SK-MEL-5 (cell line): Measurements from ENCODE around the gene NR2E1. TPM values are rescaled to one million over a fixed set of nuclear protein-coding genes. Genes with fewer than 3 reads are reported as not detected.

ENCODE experiments used
- DNase-seq: peaks from one replicate; pipeline ENCODE4 v3.0.0-alpha.2; 2016; ENCODE audit warnings: low read depth, low spot score
- in situ Hi-C: cut with HindIII; loops from 2 replicates; pipeline ENCODE4 v1.10.0; 2016; ENCODE audit warnings: low sequenced_read_pairs, high pct_unique_total_duplicates, low pct_unique_long_range_greater_than_20kb
- total RNA-seq: library from RNA; depleted of rRNA; stranded (reverse); fragments of >200 nt; shearing (Covaris generic); gene quantifications from 2 replicates; pipeline ENCODE4 v1.2.3, GENCODE V29; 2014

NR2E1 gene
- total RNA-seq, 1 experiment from 2014 or later: 0.18 TPM

GRCh38 chr6:108186226-108186625 is 20.4 kb downstream of the NR2E1 start:
- in situ Hi-C loops: no loop called here
- DNase-seq: no peak

GRCh38 chr6:108187519-108187918 is 21.7 kb downstream of the NR2E1 start:
- DNase-seq: no peak
- in situ Hi-C loops: no loop called here

GRCh38 chr6:108193131-108193530 is 27.3 kb downstream of the NR2E1 start:
- in situ Hi-C loops: no loop called here
- no peak for DNase-seq

GRCh38 chr6:108193835-108194234 is 28.0 kb downstream of the NR2E1 start:
- no peak for DNase-seq
- in situ Hi-C loops: no loop called here

GRCh38 chr6:108194503-108194902 is 28.7 kb downstream of the NR2E1 start:
- DNase-seq: no peak
- in situ Hi-C loops: no loop called here

- in situ Hi-C loops: no loop called here
- no peak for DNase-seq
Observed at GRCh38 chr6:108195209-108195608, 29.4 kb downstream of the NR2E1 start.

- in situ Hi-C loops: no loop called here
- DNase-seq: no peak
Observed at GRCh38 chr6:108198761-108199498, 33.1 kb downstream of the NR2E1 start.

GRCh38 chr6:108200186-108200585 is 34.4 kb downstream of the NR2E1 start:
- in situ Hi-C loops: no loop called here
- DNase-seq: no peak

- no peak for DNase-seq
- in situ Hi-C loops: no loop called here
Observed at GRCh38 chr6:108200631-108201030, 34.8 kb downstream of the NR2E1 start.

- no peak for DNase-seq
- in situ Hi-C loops: no loop called here
Observed at GRCh38 chr6:108203189-108204112, 37.6 kb downstream of the NR2E1 start.

- in situ Hi-C loops: no loop called here
- no peak for DNase-seq
Observed at GRCh38 chr6:108207013-108207412, 41.2 kb downstream of the NR2E1 start.

- no peak for DNase-seq
- in situ Hi-C loops: no loop called here
Observed at GRCh38 chr6:108209738-108210137, 43.9 kb downstream of the NR2E1 start.

GRCh38 chr6:108210556-108210955 is 44.7 kb downstream of the NR2E1 start:
- in situ Hi-C loops: no loop called here
- no peak for DNase-seq

GRCh38 chr6:108211671-108212070 is 45.8 kb downstream of the NR2E1 start:
- in situ Hi-C loops: no loop called here
- DNase-seq: no peak

- no peak for DNase-seq
- in situ Hi-C loops: no loop called here
Observed at GRCh38 chr6:108222064-108222463, 56.2 kb downstream of the NR2E1 start.

GRCh38 chr6:108222504-108222903 is 56.7 kb downstream of the NR2E1 start:
- DNase-seq: no peak
- in situ Hi-C loops: no loop called here

GRCh38 chr6:108227290-108227689 is 61.5 kb downstream of the NR2E1 start:
- DNase-seq: no peak
- in situ Hi-C loops: no loop called here

GRCh38 chr6:108228416-108228815 is 62.6 kb downstream of the NR2E1 start:
- DNase-seq: no peak
- in situ Hi-C loops: no loop called here

- no peak for DNase-seq
- in situ Hi-C loops: no loop called here
Observed at GRCh38 chr6:108235127-108235526, 69.3 kb downstream of the NR2E1 start.
